CD4-positive, alpha-beta T cell treated with Interleukin-21 for 1 hour (primary cell): ENCODE measurements around the gene NDUFB8.

Experiments used
- DNase-seq: peaks from one replicate; pipeline ENCODE4 v3.0.0-alpha.2; 2020

NDUFB8 gene

GRCh38 chr10:100535715-100536353 is 6.2 kb upstream of the NDUFB8 start, which contains the start of gene HIF1AN:
TSS of gene HIF1AN (plus strand) at chr10:100535943. CDS start at chr10:100535959, 16 bp downstream.
- peak; percentile 94 for DNase-seq

- no peak for DNase-seq
Observed at GRCh38 chr10:100535338-100535714, 5.7 kb upstream of the NDUFB8 start.

- DNase-seq = no peak
Observed at GRCh38 chr10:100534726-100535125, 5.1 kb upstream of the NDUFB8 start.

GRCh38 chr10:100531761-100532160 is 2.1 kb upstream of the NDUFB8 start:
- no peak for DNase-seq

GRCh38 chr10:100528921-100529474 is 673 bp downstream of the NDUFB8 start:
- DNase-seq = no peak

GRCh38 chr10:100528123-100528886 is 1.4 kb downstream of the NDUFB8 start:
- peak; percentile 60 for DNase-seq

- no peak for DNase-seq
Observed at GRCh38 chr10:100524638-100525037, 5.0 kb downstream of the NDUFB8 start.

GRCh38 chr10:100524206-100524605 is 5.5 kb downstream of the NDUFB8 start:
- DNase-seq = no peak

- no peak for DNase-seq
Observed at GRCh38 chr10:100522945-100523344, 6.7 kb downstream of the NDUFB8 start.

GRCh38 chr10:100522107-100522801 is 7.4 kb downstream of the NDUFB8 start:
- DNase-seq = no peak

GRCh38 chr10:100520811-100521210 is 8.9 kb downstream of the NDUFB8 start:
- DNase-seq = no peak

GRCh38 chr10:100519311-100520051 is 10.2 kb downstream of the NDUFB8 start, which contains the start of gene SEC31B:
TSS of gene SEC31B (minus strand) at chr10:100519861. CDS start at chr10:100516952, 2,909 bp downstream.
- DNase-seq = no peak

GRCh38 chr10:100518761-100519241 is 10.9 kb downstream of the NDUFB8 start:
- DNase-seq = peak; percentile 71

- no peak for DNase-seq
Observed at GRCh38 chr10:100516847-100517246, 12.8 kb downstream of the NDUFB8 start.

GRCh38 chr10:100515612-100516011 is 14.1 kb downstream of the NDUFB8 start:
- no peak for DNase-seq

- peak; percentile 82 for DNase-seq
Observed at GRCh38 chr10:100510533-100511308, 18.9 kb downstream of the NDUFB8 start.

- DNase-seq = peak; percentile 58
Observed at GRCh38 chr10:100509241-100509840, 20.3 kb downstream of the NDUFB8 start.

GRCh38 chr10:100508691-100509150 is 20.9 kb downstream of the NDUFB8 start:
- DNase-seq = peak; percentile 80

GRCh38 chr10:100508266-100508665 is 21.4 kb downstream of the NDUFB8 start:
- no peak for DNase-seq

- no peak for DNase-seq
Observed at GRCh38 chr10:100507357-100507732, 22.3 kb downstream of the NDUFB8 start.
